Right ventricle myocardium superior (tissue), 1 donor: ENCODE results near the gene OR6K6. TPM values are rescaled to one million over a fixed set of nuclear protein-coding genes. Genes with fewer than 3 reads are reported as not detected.

Source experiments
- ATAC-seq: fragments of 200-7000 bp; cut with Tn5 transposase; one replicate; pipeline ENCODE4 v1.9.1; 2020; ENCODE audit warnings: mild to moderate bottlenecking; ENCODE audit not compliant: poor library complexity
- DNase-seq: peaks from one replicate; pipeline ENCODE4 v3.0.0-alpha.2; 2020
- intact Hi-C: fragments of 100-400 bp; cut with DNase I; formaldehyde crosslinking; loops from one replicate; pipeline ENCODE4 v1.11.2; 2022
- long read RNA-seq: library from polyadenylated mRNA; unstranded; transcript quantifications from one replicate; pipeline ENCODE4 v2.0.0, GENCODE V29; 2021
- total RNA-seq: library from RNA; stranded (reverse); fragmentation: NEBNext Ultra II Directional; extraction: Animal tissue kit (Norgen Biotek cat#: 25700); gene quantifications from one replicate; pipeline ENCODE4 v1.2.1, GENCODE V29; 2021
- donor health status: DM: no; HTN: yes; CAD: no; lungs with severe emphysema.

Gene OR6K6, protein sequence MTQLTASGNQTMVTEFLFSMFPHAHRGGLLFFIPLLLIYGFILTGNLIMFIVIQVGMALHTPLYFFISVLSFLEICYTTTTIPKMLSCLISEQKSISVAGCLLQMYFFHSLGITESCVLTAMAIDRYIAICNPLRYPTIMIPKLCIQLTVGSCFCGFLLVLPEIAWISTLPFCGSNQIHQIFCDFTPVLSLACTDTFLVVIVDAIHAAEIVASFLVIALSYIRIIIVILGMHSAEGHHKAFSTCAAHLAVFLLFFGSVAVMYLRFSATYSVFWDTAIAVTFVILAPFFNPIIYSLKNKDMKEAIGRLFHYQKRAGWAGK
- total RNA-seq = not detected
- long read RNA-seq = 0 reads

DNA sequence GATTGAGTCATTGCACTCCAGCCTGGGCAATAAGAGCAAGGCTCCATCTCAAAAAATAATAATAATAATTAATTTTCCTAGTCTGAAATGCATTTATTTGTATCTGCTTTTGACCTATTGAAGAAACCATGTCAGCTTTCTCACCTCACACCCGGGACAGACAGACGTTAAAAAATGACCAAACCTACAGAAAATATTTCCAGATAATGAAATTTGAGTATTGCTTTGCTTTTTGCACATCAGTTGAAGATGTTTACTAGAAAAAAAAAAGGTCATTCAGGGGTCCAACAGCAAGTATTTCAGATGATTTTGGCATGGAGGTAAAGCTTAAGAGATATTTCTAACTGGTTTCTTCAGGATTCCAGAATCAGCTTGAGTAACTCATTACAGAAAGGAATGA is at the start of gene OR6K6:
OR6K6 (plus strand) TSS at position 301 of the 400 bp plus-strand sequence. CDS start 168 bp downstream, outside the sequence.
- no peak for DNase-seq
- intact Hi-C loops = no loop called here
- no peak for ATAC-seq

DNA sequence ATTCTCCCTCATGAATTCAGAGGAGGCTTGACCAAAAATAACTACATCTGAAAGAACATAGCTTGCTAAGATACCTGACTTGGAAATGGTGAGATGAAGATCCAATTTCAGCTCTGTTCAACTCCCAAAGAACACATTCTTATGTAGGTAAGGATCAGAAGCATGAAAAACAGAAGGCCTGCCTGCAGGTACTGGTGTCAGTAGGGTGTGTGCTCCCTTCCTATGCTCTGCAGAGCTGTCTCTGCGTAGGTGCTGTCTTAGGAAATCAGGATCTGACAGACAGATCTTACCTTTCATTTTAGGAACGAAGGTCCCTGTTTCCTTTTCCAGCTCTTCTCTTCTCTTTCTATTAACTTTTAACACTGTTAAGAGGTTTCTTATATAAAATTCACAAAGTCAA is 48.4 kb upstream of the OR6K6 start:
- no peak for DNase-seq
- intact Hi-C loops = no loop called here
- no peak for ATAC-seq

DNA sequence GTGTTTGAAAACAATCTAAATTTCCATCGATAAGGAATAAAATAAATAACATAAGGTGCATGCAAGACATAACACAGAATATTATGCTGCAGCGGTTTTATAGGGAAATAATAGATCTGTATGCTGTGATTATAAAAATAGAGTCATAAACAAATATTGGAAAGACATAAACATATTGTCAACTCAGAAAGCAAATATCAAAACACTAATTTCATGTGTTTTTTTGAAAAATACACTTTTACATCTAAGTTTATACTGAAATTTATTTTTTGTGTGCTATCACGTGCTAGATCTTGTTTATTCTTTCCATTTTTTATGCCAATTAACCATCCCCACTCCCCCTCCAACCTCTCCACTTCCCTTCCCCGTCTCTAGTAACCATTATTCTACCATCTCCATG is 43.4 kb upstream of the OR6K6 start:
- ATAC-seq = no peak
- intact Hi-C loops = no loop called here
- DNase-seq = no peak

DNA sequence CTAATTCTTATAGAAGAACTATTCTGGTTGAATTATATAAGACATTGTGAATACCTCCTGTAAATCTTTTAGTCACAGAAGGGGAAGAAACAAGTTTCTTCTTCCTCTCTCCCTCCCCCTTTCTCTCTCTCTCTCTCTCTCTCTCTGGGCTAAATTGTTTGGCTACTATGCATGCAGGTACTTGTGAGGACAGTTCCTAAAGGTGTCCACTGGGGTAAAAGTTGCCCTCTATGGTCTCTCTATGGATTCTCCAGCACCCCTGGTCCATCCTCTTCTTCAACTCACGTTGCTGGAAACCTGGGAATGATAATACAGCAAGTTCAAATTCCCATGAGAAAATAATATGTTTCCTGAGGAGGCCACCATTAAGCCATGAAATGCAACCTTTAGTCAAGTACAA is 39.8 kb upstream of the OR6K6 start:
- DNase-seq (no peak), ATAC-seq (no peak)
- intact Hi-C loops = no loop called here

DNA sequence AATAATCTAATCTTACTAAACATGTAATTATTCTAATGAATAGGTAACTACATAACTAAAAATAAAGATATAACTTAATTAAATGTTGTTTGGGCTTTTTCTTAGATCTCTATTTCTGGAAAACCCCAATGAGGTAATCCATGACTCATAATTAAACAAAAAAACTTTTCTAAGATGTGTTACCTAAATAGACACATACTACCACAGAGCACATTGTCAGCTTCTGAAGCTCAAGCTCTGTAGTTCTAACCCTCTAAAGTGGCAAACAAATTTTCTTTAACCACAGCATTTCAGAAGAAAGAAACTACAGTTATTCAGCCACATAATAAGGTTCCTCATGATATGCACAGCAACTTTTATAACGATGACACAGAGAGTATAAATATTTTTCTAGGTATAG is 38.2 kb upstream of the OR6K6 start:
- ATAC-seq (no peak), DNase-seq (no peak)
- intact Hi-C loops = no loop called here

DNA sequence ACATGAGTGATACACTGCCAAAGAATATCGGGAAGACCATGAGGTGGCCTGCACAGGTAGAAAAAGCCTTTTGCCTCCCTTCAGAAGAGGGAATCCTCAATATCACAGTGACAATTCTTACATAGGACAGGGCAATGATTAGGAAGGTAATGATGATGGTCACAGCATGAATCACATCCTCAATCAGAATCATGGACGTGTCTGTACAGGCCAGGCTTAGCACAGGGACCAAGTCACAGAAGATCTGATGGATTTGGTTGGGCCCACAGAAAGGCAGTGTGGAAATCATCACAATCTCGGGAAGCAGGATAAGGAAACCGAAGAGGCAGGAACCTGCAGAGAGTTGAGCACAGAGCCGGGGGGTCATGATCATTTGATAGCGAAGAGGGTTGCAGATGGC is 37.2 kb upstream of the OR6K6 start:
- DNase-seq = no peak
- no peak for ATAC-seq
- intact Hi-C loops = no loop called here

DNA sequence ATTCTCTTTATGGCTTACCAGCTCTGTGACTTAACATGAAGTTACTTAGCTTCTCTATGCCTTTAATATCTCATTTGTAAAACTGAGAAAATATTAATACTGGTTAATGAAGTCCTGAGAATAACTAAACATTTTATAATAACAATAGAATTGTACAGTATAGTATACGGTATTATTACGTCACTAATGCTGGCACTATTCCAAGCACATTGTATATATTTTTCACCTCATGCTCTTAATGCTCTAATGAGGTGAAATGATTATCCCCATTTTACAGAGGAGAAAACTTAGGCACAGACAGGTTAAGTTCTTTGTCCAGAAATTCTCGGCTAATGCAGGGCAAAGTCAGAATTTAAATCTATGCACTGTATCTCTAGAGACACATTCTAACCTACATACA is 34.9 kb upstream of the OR6K6 start:
- DNase-seq = no peak
- intact Hi-C loops = no loop called here
- no peak for ATAC-seq

DNA sequence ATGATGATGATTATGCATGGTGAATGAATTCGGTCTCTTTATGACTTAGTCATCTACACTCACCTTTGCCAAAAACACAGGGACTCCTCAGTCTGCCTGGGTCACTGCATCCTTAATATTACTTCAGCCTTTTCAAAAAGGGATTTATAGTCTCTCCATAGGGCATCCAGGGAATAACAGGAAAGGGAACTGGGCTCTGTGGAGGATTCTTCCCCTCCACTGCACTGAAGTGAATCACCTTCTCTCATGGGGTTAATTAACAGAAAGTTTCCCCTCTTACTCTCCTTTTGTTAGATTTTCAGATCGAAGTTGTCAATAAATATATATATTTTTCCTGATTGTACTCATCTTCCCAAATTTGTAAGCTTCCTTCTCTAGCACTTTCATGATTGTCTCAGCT is 33.9 kb upstream of the OR6K6 start, which contains the start of gene OR6K3:
OR6K3 (minus strand) TSS at position 101 of the 400 bp plus-strand sequence. CDS start 2,605 bp downstream, outside the sequence.
- no peak for DNase-seq
- ATAC-seq = no peak
- intact Hi-C loops = no loop called here

DNA sequence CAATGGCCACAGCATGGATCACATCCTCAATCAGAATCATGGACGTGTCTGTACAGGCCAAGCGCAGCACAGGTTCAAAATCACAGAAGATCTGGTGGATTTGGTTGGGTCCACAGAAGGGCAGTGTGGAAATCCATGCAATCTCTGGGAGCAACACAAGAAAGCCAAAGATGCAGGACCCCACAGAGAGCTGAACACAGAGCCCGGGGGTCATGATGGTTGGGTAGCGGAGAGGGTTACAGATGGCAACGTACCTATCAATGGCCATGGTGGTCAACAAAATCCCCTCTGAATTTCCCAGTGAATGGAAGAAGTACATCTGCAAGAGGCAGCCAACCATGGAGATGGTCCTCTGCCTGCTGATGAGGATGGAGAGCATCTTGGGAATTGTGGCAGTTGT is 30.1 kb upstream of the OR6K6 start:
- DNase-seq = no peak
- intact Hi-C loops = no loop called here
- no peak for ATAC-seq

DNA sequence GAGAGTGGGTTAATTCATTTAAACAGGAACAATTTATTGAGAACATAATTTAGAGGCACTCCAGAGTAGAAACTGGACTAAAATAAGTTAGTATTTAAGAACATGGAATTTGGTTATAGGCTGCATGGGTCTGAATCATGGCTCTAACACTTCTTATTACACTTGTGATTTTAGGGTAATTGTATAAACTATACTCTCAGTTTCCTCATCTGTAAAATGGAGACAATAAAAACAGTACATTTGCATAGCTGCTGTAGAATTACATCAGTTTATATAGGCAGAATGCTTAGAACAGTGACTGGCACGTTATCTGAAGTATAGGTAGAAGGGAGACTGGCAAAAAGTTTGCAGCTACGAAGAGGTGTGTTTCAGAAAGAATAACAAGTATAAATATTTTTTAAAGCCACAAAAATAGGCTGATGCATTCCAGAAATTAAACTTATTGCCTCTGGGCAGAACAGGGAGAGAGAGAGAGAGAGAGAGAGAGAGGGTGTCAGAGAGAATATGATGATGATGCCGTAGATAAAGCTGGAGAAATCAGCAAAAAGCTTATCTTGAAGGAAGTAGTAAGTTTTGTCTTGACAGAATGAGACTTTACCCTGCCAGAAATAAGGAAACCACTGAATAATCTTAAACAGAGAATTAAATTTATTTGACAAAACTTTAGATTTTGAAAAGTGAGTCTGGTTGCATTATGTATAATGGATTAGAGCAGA is 25.9 kb upstream of the OR6K6 start:
- DNase-seq (no peak), ATAC-seq (no peak)
- intact Hi-C loops = no loop called here

DNA sequence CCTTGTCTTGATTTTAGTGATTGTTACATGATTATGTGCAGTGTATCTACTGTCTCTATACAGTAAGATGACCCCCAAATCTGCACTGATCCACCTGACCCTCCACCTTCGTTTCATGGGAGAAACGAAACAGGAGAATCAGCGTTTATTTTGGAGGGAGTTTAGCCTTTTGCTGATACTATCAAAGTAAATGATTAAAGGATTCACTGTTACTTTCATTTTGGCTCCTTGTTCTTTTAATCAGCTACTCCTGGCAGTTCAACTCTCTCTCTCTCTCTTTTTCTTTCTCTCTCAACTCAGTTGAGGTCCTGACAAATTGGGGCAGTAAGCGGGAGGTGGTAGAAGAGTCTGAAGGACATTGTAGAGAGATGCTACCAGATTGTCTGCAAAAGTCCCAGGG is 24.1 kb upstream of the OR6K6 start:
- intact Hi-C loops = no loop called here
- ATAC-seq = no peak
- no peak for DNase-seq

DNA sequence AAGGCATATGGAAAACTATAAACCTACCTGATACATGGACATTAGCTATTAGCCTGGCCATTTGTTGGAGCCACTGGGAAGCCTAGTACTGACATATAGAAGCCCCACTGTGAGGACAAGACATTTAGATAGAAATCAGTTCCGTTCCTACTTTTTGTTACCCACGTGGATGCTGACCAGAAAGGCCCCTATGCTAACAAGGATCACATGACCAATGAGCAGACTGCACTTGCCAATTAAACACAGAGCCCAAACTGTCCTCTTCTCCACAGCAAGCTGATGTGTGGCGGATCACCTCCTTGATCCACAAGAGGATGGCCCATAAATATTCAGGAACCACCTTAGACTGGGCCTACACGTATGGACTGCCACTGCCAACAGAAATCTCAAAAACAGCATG is 22.8 kb upstream of the OR6K6 start:
- intact Hi-C loops = no loop called here
- no peak for DNase-seq
- ATAC-seq = no peak

DNA sequence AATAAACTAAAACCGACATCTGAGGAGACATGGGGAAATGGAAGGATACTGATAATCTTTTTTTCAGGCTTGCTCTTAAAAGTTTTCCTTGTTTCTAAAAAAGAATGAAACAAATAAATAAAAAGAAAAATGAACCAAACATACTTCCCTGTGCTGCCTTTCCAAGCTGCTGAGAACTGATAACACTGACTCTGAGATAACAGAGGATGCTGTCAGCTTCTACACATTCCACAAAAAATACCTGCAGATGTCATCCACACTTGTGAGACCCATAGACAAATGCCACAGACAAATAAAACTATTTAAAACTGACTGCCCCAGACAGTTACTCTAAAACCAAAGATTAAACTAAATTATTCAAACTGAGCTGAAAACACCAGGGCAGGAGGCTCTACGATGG is 22.0 kb upstream of the OR6K6 start:
- no peak for DNase-seq
- intact Hi-C loops = no loop called here
- ATAC-seq = no peak

DNA sequence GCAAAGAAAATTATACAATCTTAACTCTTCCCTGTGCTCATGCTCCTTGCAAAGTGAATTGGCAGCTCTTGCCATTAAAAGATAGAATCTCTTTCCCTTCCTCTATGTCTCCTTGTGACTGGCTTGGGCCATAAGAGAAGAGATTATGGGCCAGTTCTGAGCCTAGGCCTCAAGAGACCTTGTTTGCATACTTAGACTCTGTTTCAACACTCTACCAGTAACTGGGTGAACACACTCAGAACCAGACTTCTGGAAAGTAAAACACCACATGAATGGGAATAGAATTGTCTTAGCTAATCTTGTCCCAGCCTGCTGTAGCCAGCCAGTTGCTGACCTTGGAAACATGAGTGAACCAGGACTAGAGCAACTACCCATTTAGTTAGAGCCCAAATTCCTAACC is 18.7 kb upstream of the OR6K6 start:
- DNase-seq (no peak), ATAC-seq (no peak)
- intact Hi-C loops = no loop called here

DNA sequence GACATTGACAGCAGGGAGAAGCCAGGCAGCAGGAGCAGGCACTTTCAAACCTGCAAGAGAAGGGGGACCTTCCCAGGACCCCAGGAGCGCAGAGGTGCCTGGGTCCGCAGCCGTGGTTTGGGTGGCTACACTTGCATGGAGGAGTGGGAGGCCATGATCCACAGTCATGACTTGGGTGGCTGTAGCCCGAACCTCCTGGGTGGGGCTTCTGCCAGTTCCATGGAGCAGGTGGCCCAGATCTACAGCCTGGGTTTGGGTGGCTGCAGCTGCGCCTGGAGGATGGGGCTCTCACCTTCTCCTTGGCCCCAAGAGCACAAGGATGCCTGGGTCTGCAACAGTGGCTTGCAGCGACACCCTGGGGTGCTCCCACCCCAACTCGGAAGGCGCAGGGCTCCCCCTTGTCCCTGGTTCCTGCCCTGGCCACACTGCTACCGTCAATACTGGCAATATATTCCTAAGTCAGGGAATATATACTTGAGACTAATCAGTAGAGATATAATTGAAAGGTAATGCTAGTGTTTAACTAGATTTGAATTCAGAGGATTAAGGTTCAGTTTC is 2.3 kb upstream of the OR6K6 start:
- intact Hi-C loops = no loop called here
- ATAC-seq = no peak
- DNase-seq = no peak

DNA sequence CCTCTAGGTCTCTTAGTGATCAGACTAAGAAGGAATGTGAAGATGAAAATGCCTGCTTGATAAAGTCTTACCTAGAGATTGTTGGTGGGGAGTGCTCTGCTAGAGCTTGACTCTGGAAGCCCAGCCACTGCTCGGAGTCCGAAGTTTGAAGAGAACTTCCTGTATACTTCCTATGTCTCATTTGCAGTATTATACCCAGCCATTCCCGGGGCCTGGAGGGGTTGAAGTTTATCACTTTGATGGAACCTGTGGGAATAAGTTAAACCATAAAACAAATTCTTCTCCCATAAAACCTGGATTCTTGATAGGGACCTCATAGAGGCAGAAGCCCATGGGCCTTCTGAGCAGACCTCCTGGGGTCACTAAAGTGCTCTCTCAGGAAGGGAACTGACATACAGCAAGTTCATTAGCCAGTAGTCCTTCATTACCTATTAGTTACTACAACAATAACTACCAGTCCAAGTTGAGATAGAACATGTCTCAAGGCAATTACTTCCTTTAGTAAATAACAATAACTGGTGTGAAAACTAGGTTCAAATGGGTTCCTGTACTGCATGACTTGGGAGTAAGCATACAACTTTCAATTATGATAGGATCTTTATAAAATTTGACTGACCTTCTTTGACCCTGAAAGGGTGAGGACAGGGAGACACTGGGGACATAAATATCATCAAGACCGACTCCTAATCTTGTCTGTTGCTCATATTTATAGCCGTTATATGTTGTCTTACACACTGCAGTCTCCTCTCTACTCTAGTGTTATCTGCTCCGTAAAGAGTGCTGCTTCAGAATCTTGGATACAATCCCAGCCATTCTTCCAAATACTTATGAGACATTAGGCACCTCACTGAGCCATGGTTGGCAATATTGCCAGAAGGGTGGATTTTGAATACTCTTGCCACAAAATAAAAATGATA is 17.7 kb downstream of the OR6K6 start, which contains the start of gene OR6N1:
OR6N1 (minus strand) TSS at position 246 of the 917 bp plus-strand sequence. CDS start 5,513 bp downstream, outside the sequence.
- ATAC-seq (no peak), DNase-seq (no peak)
- intact Hi-C loops = no loop called here

DNA sequence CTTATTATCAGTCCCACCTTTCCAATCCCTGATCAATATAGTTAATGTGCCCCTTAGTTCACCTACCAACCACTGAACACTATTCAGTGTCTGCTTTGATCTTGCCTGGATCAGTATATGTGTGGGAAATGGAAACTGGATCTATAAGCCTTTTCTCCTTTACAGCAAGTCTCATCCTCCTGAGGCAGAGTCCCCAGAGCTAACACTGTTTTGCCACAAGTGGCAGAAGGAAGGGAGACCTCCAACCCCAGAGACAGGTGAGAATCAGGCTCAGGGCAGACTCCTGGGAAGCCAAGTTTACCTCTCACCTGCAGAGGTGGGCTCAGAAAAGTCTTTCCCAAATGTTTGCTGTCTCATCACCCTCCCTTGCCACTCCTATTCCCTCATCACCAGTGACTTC is 26.6 kb downstream of the OR6K6 start, which contains the start of gene OR6N2:
OR6N2 (minus strand) TSS at position 101 of the 400 bp plus-strand sequence. CDS start 3,569 bp downstream, outside the sequence.
- intact Hi-C loops = no loop called here
- no peak for DNase-seq

DNA sequence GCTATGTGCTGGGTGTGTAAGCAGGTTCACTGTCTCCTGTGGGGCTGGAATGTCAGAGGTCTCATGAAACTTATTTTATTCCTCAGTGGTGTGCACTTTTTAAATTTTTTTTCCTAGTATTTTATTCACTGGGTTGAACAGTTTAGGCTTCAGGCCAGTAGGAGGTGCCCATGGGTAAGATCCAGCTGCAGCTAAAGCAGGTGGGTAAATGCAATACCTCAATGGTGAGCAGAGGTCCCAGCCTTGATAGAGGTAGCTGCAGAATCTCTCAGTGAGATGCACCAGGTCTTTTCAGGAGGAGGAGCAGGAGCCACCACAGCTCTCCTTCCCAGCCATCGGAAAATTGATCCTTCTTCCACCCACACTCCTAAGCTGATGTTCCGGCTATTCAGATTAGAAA is 39.1 kb downstream of the OR6K6 start:
- ATAC-seq (no peak), DNase-seq (no peak)
- intact Hi-C loops = no loop called here

More for the DNA sequence above, 26.6 kb downstream of the OR6K6 start, which contains the start of gene OR6N2:
- ATAC-seq = no peak

DNA sequence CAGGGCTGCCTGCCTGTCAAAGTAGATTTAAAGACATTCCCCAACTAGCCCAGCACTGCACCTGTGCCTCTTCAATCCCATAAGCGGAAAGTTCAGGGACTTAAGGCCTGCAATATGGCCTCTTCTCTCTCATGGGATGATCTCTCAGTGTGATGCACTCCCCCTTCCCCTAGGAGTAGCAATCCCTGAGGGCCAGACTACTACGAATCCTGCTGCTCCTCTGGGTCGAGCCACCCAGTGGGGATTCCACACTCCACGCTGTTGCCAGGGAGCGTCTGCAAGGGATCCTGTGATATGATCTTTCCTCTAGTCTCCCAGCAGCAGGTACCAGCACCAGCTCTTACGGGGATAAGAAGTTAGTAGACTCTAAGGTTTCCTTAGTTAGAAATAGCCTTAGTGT is 39.7 kb downstream of the OR6K6 start:
- DNase-seq = no peak
- no peak for ATAC-seq
- intact Hi-C loops = no loop called here
